ENCODE data around the gene CDADC1. TPM values are rescaled to one million over a fixed set of nuclear protein-coding genes. Genes with fewer than 3 reads are reported as not detected.

CDADC1 gene
- total and polyA plus RNA-seq, 2 experiments from 2014 or later = 1.3 to 9.3 TPM

GRCh38 chr13:49254007-49254406 is 6.3 kb downstream of the CDADC1 start:
- H3K36me3 Mint-ChIP-seq (ENCODE audit: low read depth) = no peaks in the 10 kb centered on the region
- no peak for TF ChIP-seq CREB1 (CRISPR knock-in tag; IDR thresholded peaks at IDR 0.05; ENCODE audit: low read depth)
- no peak for TF ChIP-seq STAT1 (IDR thresholded peaks at IDR 0.05; ENCODE audit: unreplicated experiment)
- no peak for TF ChIP-seq NANOG (IDR thresholded peaks at IDR 0.05; ENCODE audit: borderline replicate concordance)
- no peak for TF ChIP-seq JUNB (IDR thresholded peaks at IDR 0.05; ENCODE audit: unreplicated experiment)
- no peak for TF ChIP-seq EZH2phosphoT487 (IDR thresholded peaks at IDR 0.05; ENCODE audit: unreplicated experiment)
- no peak for TF ChIP-seq ZNF331 (CRISPR knock-in tag; IDR thresholded peaks at IDR 0.05; ENCODE audit: low read depth)
- H3K79me2 ChIP-seq (replicated peaks; ENCODE audit: insufficient read depth) = no peaks in the 10 kb centered on the region
- H3K4me3 ChIP-seq = no peak overlapping the region
- no peak overlapping the region for H3K4me2 ChIP-seq
- H3K9me3 Mint-ChIP-seq = no peaks in the 10 kb centered on the region
- DNase-seq (ENCODE audit: low spot score) (no peak), ATAC-seq (no peak)
- no peak overlapping the region for H3K27ac Mint-ChIP-seq
- no peaks in the 10 kb centered on the region for H3K9me2 ChIP-seq (ENCODE audit: insufficient read depth)
- H3F3A ChIP-seq (replicated peaks; ENCODE audit: low read depth) = no peaks in the 10 kb centered on the region
- no peaks in the 10 kb centered on the region for H3K4me1 Mint-ChIP-seq
- no peaks in the 10 kb centered on the region for H3K36me3 ChIP-seq (ENCODE audit: insufficient read depth)
- H3K27ac ChIP-seq (ENCODE audit: low read depth) = no peak overlapping the region
- no peak overlapping the region for H2AFZ ChIP-seq
- no peaks in the 10 kb centered on the region for H3K27me3 ChIP-seq (ENCODE audit: insufficient read depth)
- no peaks in the 10 kb centered on the region for H4K20me1 ChIP-seq (replicated peaks; ENCODE audit: insufficient read depth)
- H3K4me1 ChIP-seq (ENCODE audit: insufficient read depth) = no peaks in the 10 kb centered on the region
- peaks cover 1% of the 10 kb centered on the region for H3K27me3 Mint-ChIP-seq (ENCODE audit: insufficient read depth, low read depth, poor library complexity)
- no peak overlapping the region for H3K4me3 Mint-ChIP-seq

- H3K27ac Mint-ChIP-seq = no peak overlapping the region
- no peak for TF ChIP-seq EZH2phosphoT487 (IDR thresholded peaks at IDR 0.05; ENCODE audit: unreplicated experiment)
- no peak for TF ChIP-seq CREB1 (CRISPR knock-in tag; IDR thresholded peaks at IDR 0.05; ENCODE audit: low read depth)
- TF ChIP-seq EZH2 (IDR thresholded peaks at IDR 0.05; ENCODE audit: low read depth, unreplicated experiment) = no peak
- TF ChIP-seq ZNF114 (CRISPR knock-in tag; IDR thresholded peaks at IDR 0.05) = no peak
- no peak for TF ChIP-seq POLR2AphosphoS5 (IDR thresholded peaks at IDR 0.05; ENCODE audit: low read depth)
- no peak for TF ChIP-seq STAT1 (IDR thresholded peaks at IDR 0.05; ENCODE audit: unreplicated experiment)
- no peak for TF ChIP-seq JUNB (IDR thresholded peaks at IDR 0.05; ENCODE audit: unreplicated experiment)
- TF ChIP-seq ETS1 (IDR thresholded peaks at IDR 0.05) = no peak
- Histone ChIP-seq H3K36me3 (ENCODE audit: insufficient read depth) (no peaks in the 10 kb centered on the region), H3F3A (replicated peaks; ENCODE audit: low read depth) (no peaks in the 10 kb centered on the region), H3K27me3 (ENCODE audit: insufficient read depth) (no peaks in the 10 kb centered on the region), H3K4me3 (no peak overlapping the region), H4K20me1 (replicated peaks; ENCODE audit: insufficient read depth) (no peaks in the 10 kb centered on the region; the same call in 1 of the 2 replicates), H3K9me2 (ENCODE audit: insufficient read depth) (no peaks in the 10 kb centered on the region), H3K4me1 (ENCODE audit: insufficient read depth) (no peaks in the 10 kb centered on the region), H2AFZ (no peak overlapping the region), H3K27ac (ENCODE audit: low read depth) (no peak overlapping the region), H3K79me2 (replicated peaks; ENCODE audit: insufficient read depth) (no peaks in the 10 kb centered on the region), H3K4me2 (no peak overlapping the region)
- ATAC-seq = no peak
- no peak for DNase-seq (ENCODE audit: low spot score)
- peaks cover 1% of the 10 kb centered on the region for H3K27me3 Mint-ChIP-seq (ENCODE audit: insufficient read depth, low read depth, poor library complexity)
- no peaks in the 10 kb centered on the region for H3K36me3 Mint-ChIP-seq (ENCODE audit: low read depth)
- H3K4me3 Mint-ChIP-seq = no peak overlapping the region
- H3K9me3 Mint-ChIP-seq = no peaks in the 10 kb centered on the region
- H3K4me1 Mint-ChIP-seq = no peaks in the 10 kb centered on the region
Observed at GRCh38 chr13:49256841-49257240, 9.1 kb downstream of the CDADC1 start.
